ENCODE measurements around the gene ADCY2. TPM values are rescaled to one million over a fixed set of nuclear protein-coding genes. Genes with fewer than 3 reads are reported as not detected.

Gene ADCY2
- total and polyA plus RNA-seq, 9 of the 15 experiments (the other 6 are each of a cell fraction or from before 2014, with no cell fraction given) = 0.01 to 0.15 (median 0.03) TPM; not detected in 5

- ATAC-seq = no peak
- peaks cover 14 to 30% of the 10 kb centered on the region in 2 experiments; a peak in 3 of 5 replicates for H3K27me3 ChIP-seq (ENCODE audit: control insufficient read depth in 2 of 2, insufficient read depth in 2 of 2, low read length in 2 of 2)
- no peaks in the 10 kb centered on the region for H3K79me2 ChIP-seq (ENCODE audit: control insufficient read depth, insufficient read depth, low read length)
- ChIA-PET POLR2A (interaction anchor here (1.1 kb wide), 1 partner anchor 20 kb away, joined by 6 read pairs; the partner anchor contains the start of genes FASTKD3 and MTRR), CTCF (ENCODE audit: low intra/inter-chr PET ratio) (no interaction called here)
- no TSS peak for BruUV-seq (replicated peaks)
- no peaks in the 10 kb centered on the region for H3K9me3 ChIP-seq (replicated peaks; ENCODE audit: control insufficient read depth, insufficient read depth, low read depth, low read length)
- in situ Hi-C loops (cut with MboI) (no loop called here), intact Hi-C loops (cut with micrococcal nuclease) (no loop called here)
- no peak overlapping the region for H2AFZ ChIP-seq (ENCODE audit: low read depth, low read length)
- no peaks in the 10 kb centered on the region for H3K9me1 ChIP-seq (ENCODE audit: control insufficient read depth, insufficient read depth, low read length)
- DNase-seq (ENCODE audit: extremely low read depth in 1 of 4, low spot score in 3 of 4) = no peak
- no peak overlapping the region for H3K4me3 ChIP-seq
- peaks cover 0 to 4% of the 10 kb centered on the region in 2 experiments; a peak in 1 of 5 replicates for H3K4me1 ChIP-seq (replicated peaks in 1 of 2; ENCODE audit: control insufficient read depth in 2 of 2, insufficient read depth in 2 of 2, low read length in 2 of 2)
- H3K27ac ChIP-seq (ENCODE audit: extremely low read depth, low read depth, low read length) = no peak overlapping the region
- H3K36me3 ChIP-seq (ENCODE audit: control insufficient read depth, insufficient read depth, low read length) = no peaks in the 10 kb centered on the region
- no peak for FAIRE-seq
- no peak overlapping the region for H3K4me2 ChIP-seq (ENCODE audit: insufficient read depth, low read length)
- no peaks in the 10 kb centered on the region for H4K20me1 ChIP-seq (replicated peaks; ENCODE audit: control insufficient read depth, insufficient read depth, low read length)
- no peak overlapping the region for H3K9ac ChIP-seq (ENCODE audit: insufficient read depth in 1 of 2, low read depth in 2 of 2, low read length in 2 of 2)
- TF ChIP-seq CAMTA2 (CRISPR knock-in tag; conservative IDR thresholded peaks at IDR 0.05) (no peak), PHF21A (IDR thresholded peaks at IDR 0.05; ENCODE audit: borderline replicate concordance, low read depth) (no peak), MAFK (IDR thresholded peaks at IDR 0.05; ENCODE audit: low read length) (no peak), SAFB (IDR thresholded peaks at IDR 0.05; ENCODE audit: borderline replicate concordance, low read depth, low read length) (no peak), ZNF699 (CRISPR knock-in tag; IDR thresholded peaks at IDR 0.05; ENCODE audit: insufficient replicate concordance) (no peak), CREB3 (tag; conservative IDR thresholded peaks at IDR 0.05; ENCODE audit: low read depth) (no peak), GATAD2B (IDR thresholded peaks at IDR 0.05; ENCODE audit: borderline replicate concordance) (no peak), NFXL1 (CRISPR knock-in tag; IDR thresholded peaks at IDR 0.05) (no peak), FOXJ2 (tag; IDR thresholded peaks at IDR 0.05) (no peak), ZNF134 (CRISPR knock-in tag; conservative IDR thresholded peaks at IDR 0.05) (no peak), POU5F1 (IDR thresholded peaks at IDR 0.05; ENCODE audit: borderline replicate concordance, low read depth, low read length, partially characterized antibody) (no peak), ZNF507 (tag; conservative IDR thresholded peaks at IDR 0.05) (no peak), PRMT5 (CRISPR knock-in tag; IDR thresholded peaks at IDR 0.05) (no peak), ELF1 (tag; IDR thresholded peaks at IDR 0.05) (no peak), SNRNP70 (optimal IDR thresholded peaks at IDR 0.05; ENCODE audit: low read depth, low read length) (no peak), ZNF717 (CRISPR knock-in tag; IDR thresholded peaks at IDR 0.05) (no peak), POLR3G (IDR thresholded peaks at IDR 0.05; ENCODE audit: extremely low read depth, insufficient read length, insufficient replicate concordance) (no peak), ZMIZ1 (IDR thresholded peaks at IDR 0.05; ENCODE audit: low read depth in 2 of 2, low read length in 2 of 2) (no peak), TEAD1 (CRISPR knock-in tag; IDR thresholded peaks at IDR 0.05) (no peak)
- WGBS (ENCODE audit: insufficient coverage, low coverage, missing lambda C conversion rate) = 4% methylated on average over 2 of the region's 2 CpGs
These were observed 452.4 kb downstream of the ADCY2 start for GRCh38 chr5:7848296-7848695.

Data from K562 (cell line).